Panc1 (cell line): Measurements from ENCODE around the gene ITFG1. TPM values are rescaled to one million over a fixed set of nuclear protein-coding genes. Genes with fewer than 3 reads are reported as not detected.

Experiments
- ATAC-seq: fragments of 200-7000 bp; cut with Tn5 transposase; 2 replicates; pipeline ENCODE4 v1.9.1; 2020; ENCODE audit warnings: mild to moderate bottlenecking, moderate library complexity
- BruUV-seq: library from RNA; stranded (reverse); fragments of 400-500 nt; replicated peaks from 2 replicates; lab custom pipeline; 2021; lab: Mats Ljungman, UMichigan
- CTCF ChIA-PET: fragments of 300-600 bp; sonication (Branson Sonifier 250); formaldehyde crosslinking; loops from one replicate; lab custom pipeline; 2022; ENCODE audit warnings: antibody characterized with exemption; lab: Charles Lee
- POLR2A ChIA-PET: fragments of 300-600 bp; sonication (Branson Sonifier 250); formaldehyde crosslinking; loops from one replicate; lab custom pipeline; 2022; ENCODE audit warnings: antibody characterized with exemption; lab: Charles Lee
- DNase-seq: peaks from one replicate; pipeline ENCODE4 v3.0.0-alpha.2; 2010; ENCODE audit warnings: low read depth, low spot score
- H3K27ac ChIP-seq: 2 replicates; pipeline ENCODE4 v1.5.1; 2011; ENCODE audit warnings: mild to moderate bottlenecking, low read length, inconsistent platforms
- H3K27me3 ChIP-seq: fragments of 200-500 bp; sonication (Bioruptor generic); 2 replicates; pipeline ENCODE4 v1.6.0; 2014; ENCODE audit warnings: low read length, inconsistent platforms; ENCODE audit not compliant: control insufficient read depth, insufficient read depth
- H3K36me3 ChIP-seq: fragments of 200-500 bp; sonication (Bioruptor generic); 2 replicates; pipeline ENCODE4 v1.5.1; 2014; ENCODE audit warnings: inconsistent platforms, mild to moderate bottlenecking, low read length, moderate library complexity; ENCODE audit not compliant: control insufficient read depth, insufficient read depth
- H3K4me1 ChIP-seq: 2 replicates; pipeline ENCODE4 v1.5.1; 2011; ENCODE audit warnings: inconsistent platforms, mild to moderate bottlenecking, low read length, moderate library complexity; ENCODE audit not compliant: control insufficient read depth, insufficient read depth
- H3K4me3 ChIP-seq, 2 experiments: 2 replicates each; pipeline ENCODE4 v1.5.1; 2011 to 2012; ENCODE audit warnings: low read depth in 2 of 2, low read length in 2 of 2, mild to moderate bottlenecking in 2 of 2, inconsistent platforms in 1 of 2, moderate library complexity in 1 of 2
- H3K9me3 ChIP-seq: fragments of 200-500 bp; sonication (Bioruptor generic); 2 replicates; pipeline ENCODE4 v1.5.1; 2014; ENCODE audit warnings: low read depth, mild to moderate bottlenecking, inconsistent platforms, low read length, moderate library complexity; ENCODE audit not compliant: control insufficient read depth, insufficient read depth
- CTCF ChIP-seq: fragments of 450-650 bp; IDR thresholded peaks from 2 replicates; pipeline ENCODE4 v1.5.1; 2017; ENCODE audit warnings: mild to moderate bottlenecking
- POLR2AphosphoS5 ChIP-seq: IDR thresholded peaks from 2 replicates; pipeline ENCODE4 v1.6.1; 2012; ENCODE audit warnings: mild to moderate bottlenecking, low read depth, low read length, moderate library complexity
- REST ChIP-seq, 2 experiments: IDR thresholded peaks; 2 replicates each; pipeline ENCODE4 v1.6.1; 2011 to 2012; ENCODE audit warnings: low read depth in 2 of 2, control low read depth in 1 of 2, low read length in 1 of 2, mild to moderate bottlenecking in 1 of 2, moderate library complexity in 1 of 2; ENCODE audit not compliant: insufficient read depth in 1 of 2
- SIN3A ChIP-seq: IDR thresholded peaks from 2 replicates; pipeline ENCODE4 v1.6.1; 2012; ENCODE audit warnings: low read depth, mild to moderate bottlenecking, low read length, moderate library complexity, borderline replicate concordance; ENCODE audit not compliant: insufficient read depth
- TCF7L2 ChIP-seq: IDR thresholded peaks from 2 replicates; pipeline ENCODE4 v1.6.1; 2011; ENCODE audit warnings: mild to moderate bottlenecking, low read depth, low read length, inconsistent platforms
- in situ Hi-C: cut with HindIII; loops from 2 replicates; pipeline ENCODE4 v1.10.0; 2016; ENCODE audit warnings: low sequenced_read_pairs, low pct_unique_long_range_greater_than_20kb
- intact Hi-C: fragments of 100-400 bp; cut with micrococcal nuclease; formaldehyde crosslinking; loops from one replicate; pipeline ENCODE4 v1.10.0; 2022; ENCODE audit not compliant: unreplicated experiment
- total RNA-seq: library from RNA; stranded (reverse); gene quantifications from one replicate; pipeline ENCODE4 v1.2.1, GENCODE V29; 2021; ENCODE audit not compliant: unreplicated experiment

ITFG1 gene
- total RNA-seq, 1 experiment from 2014 or later, result 26.5 TPM

- in situ Hi-C loops (no loop called here), intact Hi-C loops (no loop called here)
- DNase-seq, result no peak
- ChIA-PET POLR2A (no interaction called here), CTCF (no interaction called here)
- TF ChIP-seq REST (IDR thresholded peaks at IDR 0.05; ENCODE audit: insufficient read depth in 1 of 2, low read depth in 2 of 2, low read length in 1 of 2) (no peak), TCF7L2 (no peak), CTCF (no peak), SIN3A (no peak), POLR2AphosphoS5 (no peak)
- Histone ChIP-seq H3K4me1 (peaks cover 6% of the 10 kb centered on the region), H3K27ac (no peak overlapping the region), H3K9me3 (no peaks in the 10 kb centered on the region), H3K27me3 (no peaks in the 10 kb centered on the region), H3K36me3 (peaks cover 8% of the 10 kb centered on the region), H3K4me3 (no peak overlapping the region)
- no TSS peak for BruUV-seq
- ATAC-seq, result no peak
These were observed 2.5 kb downstream of the ITFG1 start for GRCh38 chr16:47458331-47458730.

- ChIA-PET POLR2A (no interaction called here), CTCF (no interaction called here)
- H3K9me3 ChIP-seq, result no peaks in the 10 kb centered on the region
- no peaks in the 10 kb centered on the region for H3K27me3 ChIP-seq
- H3K4me3 ChIP-seq, result no peak overlapping the region
- H3K36me3 ChIP-seq, result peaks cover 18% of the 10 kb centered on the region
- no TSS peak for BruUV-seq
- TF ChIP-seq SIN3A (no peak), TCF7L2 (no peak), REST (IDR thresholded peaks at IDR 0.05; ENCODE audit: insufficient read depth in 1 of 2, low read depth in 2 of 2, low read length in 1 of 2) (no peak), POLR2AphosphoS5 (no peak), CTCF (no peak)
- H3K27ac ChIP-seq, result no peak overlapping the region
- no peaks in the 10 kb centered on the region for H3K4me1 ChIP-seq
- no peak for ATAC-seq
- no peak for DNase-seq
- in situ Hi-C loops (no loop called here), intact Hi-C loops (no loop called here)
These were observed 11.1 kb downstream of the ITFG1 start for GRCh38 chr16:47449788-47450187.
